ENCODE data around the gene ZNF800.

- TF ChIP-seq, protein P1, sequence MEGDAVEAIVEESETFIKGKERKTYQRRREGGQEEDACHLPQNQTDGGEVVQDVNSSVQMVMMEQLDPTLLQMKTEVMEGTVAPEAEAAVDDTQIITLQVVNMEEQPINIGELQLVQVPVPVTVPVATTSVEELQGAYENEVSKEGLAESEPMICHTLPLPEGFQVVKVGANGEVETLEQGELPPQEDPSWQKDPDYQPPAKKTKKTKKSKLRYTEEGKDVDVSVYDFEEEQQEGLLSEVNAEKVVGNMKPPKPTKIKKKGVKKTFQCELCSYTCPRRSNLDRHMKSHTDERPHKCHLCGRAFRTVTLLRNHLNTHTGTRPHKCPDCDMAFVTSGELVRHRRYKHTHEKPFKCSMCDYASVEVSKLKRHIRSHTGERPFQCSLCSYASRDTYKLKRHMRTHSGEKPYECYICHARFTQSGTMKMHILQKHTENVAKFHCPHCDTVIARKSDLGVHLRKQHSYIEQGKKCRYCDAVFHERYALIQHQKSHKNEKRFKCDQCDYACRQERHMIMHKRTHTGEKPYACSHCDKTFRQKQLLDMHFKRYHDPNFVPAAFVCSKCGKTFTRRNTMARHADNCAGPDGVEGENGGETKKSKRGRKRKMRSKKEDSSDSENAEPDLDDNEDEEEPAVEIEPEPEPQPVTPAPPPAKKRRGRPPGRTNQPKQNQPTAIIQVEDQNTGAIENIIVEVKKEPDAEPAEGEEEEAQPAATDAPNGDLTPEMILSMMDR (IDR thresholded peaks at IDR 0.05): no peak
- no peak for TF ChIP-seq POLR2A (IDR thresholded peaks at IDR 0.05)
- TF ChIP-seq POLR2AphosphoS5 (IDR thresholded peaks at IDR 0.05): no peak
These were observed 47.7 kb upstream of the ZNF800 start for GRCh38 chr7:127440206-127440605.

All from transverse colon (tissue), 4 donors.